Gastrocnemius medialis (tissue), 4 donors: Measurements from ENCODE around the gene C10orf53.

Experiments used
- CTCF ChIP-seq, 5 experiments: fragments of 450-650 bp in 3 of 5; fragments of 200-600 bp in 2 of 5; sonication (generic) in 2 of 5; IDR thresholded peaks in 4 of 5; conservative IDR thresholded peaks in 1 of 5; 1 replicate in 4 of 5; 2 replicates in 1 of 5; pipeline ENCODE4 v1.5.1; 2016 to 2019; ENCODE audit warnings: antibody characterized with exemption in 5 of 5, mild to moderate bottlenecking in 3 of 5, moderate library complexity in 3 of 5
- POLR2A ChIP-seq, 2 donors: fragments of 450-650 bp; IDR thresholded peaks; one replicate each; pipeline ENCODE4 v1.6.1; 2017; ENCODE audit warnings: antibody characterized with exemption in 2 of 2, mild to moderate bottlenecking in 2 of 2, moderate library complexity in 2 of 2

GRCh38 chr10:49647554-49647953, 31.9 kb upstream of the C10orf53 start:
- TF ChIP-seq CTCF (IDR thresholded peaks at IDR 0.05 in 4 of 5, conservative IDR thresholded peaks at IDR 0.05 in 1 of 5) = no peak
- TF ChIP-seq POLR2A (IDR thresholded peaks at IDR 0.05) = no peak
